Measurements from ENCODE around the gene KAZN.

DNA sequence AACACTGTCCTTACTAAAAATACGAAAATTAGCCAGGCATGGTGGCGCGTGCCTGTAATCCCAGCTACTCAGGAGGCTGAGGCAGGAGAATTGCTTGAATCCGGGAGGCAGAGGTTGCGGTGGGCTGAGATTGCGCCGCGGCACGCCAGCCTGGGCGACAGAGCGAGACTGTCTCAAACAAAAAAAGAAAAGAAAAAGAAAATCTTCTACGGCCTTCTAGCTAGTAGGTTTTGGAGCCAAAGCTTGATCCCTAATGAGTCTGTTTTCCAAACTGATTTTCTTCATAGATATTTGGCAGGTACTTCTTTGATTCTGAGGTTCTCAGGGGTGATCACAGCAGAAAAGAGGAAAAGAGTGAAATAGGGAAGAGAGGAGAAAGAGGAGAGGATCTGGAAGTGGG is 372.7 kb downstream of the KAZN start:
- no peak for TF ChIP-seq POLR2A (IDR thresholded peaks at IDR 0.05)
- TF ChIP-seq, protein P1, sequence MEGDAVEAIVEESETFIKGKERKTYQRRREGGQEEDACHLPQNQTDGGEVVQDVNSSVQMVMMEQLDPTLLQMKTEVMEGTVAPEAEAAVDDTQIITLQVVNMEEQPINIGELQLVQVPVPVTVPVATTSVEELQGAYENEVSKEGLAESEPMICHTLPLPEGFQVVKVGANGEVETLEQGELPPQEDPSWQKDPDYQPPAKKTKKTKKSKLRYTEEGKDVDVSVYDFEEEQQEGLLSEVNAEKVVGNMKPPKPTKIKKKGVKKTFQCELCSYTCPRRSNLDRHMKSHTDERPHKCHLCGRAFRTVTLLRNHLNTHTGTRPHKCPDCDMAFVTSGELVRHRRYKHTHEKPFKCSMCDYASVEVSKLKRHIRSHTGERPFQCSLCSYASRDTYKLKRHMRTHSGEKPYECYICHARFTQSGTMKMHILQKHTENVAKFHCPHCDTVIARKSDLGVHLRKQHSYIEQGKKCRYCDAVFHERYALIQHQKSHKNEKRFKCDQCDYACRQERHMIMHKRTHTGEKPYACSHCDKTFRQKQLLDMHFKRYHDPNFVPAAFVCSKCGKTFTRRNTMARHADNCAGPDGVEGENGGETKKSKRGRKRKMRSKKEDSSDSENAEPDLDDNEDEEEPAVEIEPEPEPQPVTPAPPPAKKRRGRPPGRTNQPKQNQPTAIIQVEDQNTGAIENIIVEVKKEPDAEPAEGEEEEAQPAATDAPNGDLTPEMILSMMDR (IDR thresholded peaks at IDR 0.05) = no peak
